Activated CD4-positive, CD25-positive, alpha-beta regulatory T cell treated with anti-CD3 and anti-CD28 coated beads, Interleukin-2, amount 50 U/mL, for 72 hours (primary cell): ENCODE measurements around the gene DIP2A.

ENCODE experiments used
- DNase-seq: peaks from one replicate; pipeline ENCODE4 v3.0.0; 2021

The DIP2A gene

GRCh38 chr21:46603228-46603627 is 144.5 kb downstream of the DIP2A start:
- DNase-seq = no peak

DNA sequence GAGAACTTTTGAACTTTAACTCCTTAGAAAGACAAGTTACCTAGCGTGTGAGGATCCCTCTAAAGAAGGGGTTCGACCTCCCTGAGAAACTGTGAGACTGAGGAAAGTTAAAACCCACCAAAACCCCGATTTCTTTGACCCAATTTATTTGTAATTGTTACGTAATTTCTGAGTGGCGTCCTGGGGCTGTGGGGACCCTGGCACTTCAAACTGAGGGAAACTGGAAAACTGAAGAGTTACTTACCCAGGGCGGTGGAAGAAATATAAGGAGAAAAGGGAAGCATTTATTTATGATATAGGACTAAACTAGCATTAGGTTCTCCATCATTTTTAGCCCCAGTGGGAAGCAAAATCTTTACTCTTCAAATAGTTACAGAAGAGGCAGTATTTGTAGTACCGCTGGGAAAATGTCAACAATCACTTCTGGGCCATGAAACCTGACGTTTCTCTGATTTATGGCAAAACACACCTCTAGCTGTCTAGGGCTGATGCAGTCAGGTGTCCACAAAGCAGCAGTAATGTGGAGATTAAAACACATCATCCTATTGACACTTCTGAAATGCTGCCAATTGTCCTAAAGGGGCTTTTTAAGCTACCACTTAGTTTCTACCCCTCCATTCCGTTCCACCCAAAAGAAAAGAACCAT is 145.8 kb downstream of the DIP2A start:
- no peak for DNase-seq

GRCh38 chr21:46604975-46605766 is 146.5 kb downstream of the DIP2A start, which contains the start of gene S100B:
Gene S100B, minus strand, starts transcription at chr21:46605082. Its CDS starts 2,667 bp downstream, at chr21:46602415.
- no peak for DNase-seq

- no peak for DNase-seq
Observed at GRCh38 chr21:46605767-46606426, 147.2 kb downstream of the DIP2A start.

DNA sequence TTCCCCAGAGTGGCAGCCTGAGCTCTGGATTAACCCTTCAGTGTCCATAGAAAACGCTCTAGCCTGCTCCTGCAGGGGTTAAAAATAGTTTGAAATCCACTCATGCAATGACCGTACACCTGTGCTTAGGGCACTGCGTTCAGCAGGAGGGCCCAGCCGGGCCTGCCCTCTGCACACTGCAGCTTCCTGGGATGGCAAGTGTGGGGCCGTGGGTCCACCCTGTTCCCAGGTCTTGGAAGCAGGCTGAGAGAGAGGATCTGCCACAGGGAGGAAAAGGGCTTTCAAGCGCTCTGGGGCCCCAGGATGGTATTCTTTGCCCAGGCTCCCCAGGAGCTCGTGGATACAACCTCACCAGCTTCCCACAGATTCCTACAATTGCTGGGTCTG is 147.7 kb downstream of the DIP2A start:
- DNase-seq = no peak

- no peak for DNase-seq
Observed at GRCh38 chr21:46607636-46608035, 148.9 kb downstream of the DIP2A start.

- no peak for DNase-seq
Observed at GRCh38 chr21:46608672-46609111, 150.0 kb downstream of the DIP2A start.

DNA sequence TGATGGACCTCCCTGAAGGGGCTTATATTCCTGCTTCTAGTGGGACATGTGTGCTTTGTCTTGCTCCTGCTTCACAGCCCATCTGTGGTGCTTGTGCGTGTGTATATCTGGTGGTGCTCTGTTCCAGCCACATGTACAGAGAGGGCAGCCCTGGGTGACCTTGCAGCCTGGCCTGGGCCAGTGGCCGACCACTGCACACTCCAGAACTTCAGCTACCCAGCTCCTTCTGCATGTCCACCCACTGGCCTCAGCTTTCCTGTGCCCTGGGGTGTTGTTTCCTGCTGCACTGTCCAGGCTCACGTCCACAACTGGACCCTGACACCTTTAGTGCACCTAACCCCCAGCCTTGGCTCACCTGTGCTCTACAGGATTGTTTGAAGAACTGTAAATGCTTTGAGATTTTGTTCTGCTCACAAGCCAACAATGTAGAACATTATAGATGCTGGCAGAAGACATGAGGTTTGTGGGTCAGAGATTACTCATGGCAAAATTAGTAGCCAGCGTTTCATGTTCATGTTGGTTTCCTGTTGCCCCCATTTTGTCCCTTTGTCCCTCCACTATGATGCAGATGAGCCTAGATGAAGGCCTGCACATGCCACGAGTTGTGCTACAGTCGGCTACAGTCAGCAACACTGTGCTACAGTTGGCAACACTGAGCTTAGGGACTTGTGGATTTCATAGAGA is 151.5 kb downstream of the DIP2A start:
- DNase-seq = no peak

DNA sequence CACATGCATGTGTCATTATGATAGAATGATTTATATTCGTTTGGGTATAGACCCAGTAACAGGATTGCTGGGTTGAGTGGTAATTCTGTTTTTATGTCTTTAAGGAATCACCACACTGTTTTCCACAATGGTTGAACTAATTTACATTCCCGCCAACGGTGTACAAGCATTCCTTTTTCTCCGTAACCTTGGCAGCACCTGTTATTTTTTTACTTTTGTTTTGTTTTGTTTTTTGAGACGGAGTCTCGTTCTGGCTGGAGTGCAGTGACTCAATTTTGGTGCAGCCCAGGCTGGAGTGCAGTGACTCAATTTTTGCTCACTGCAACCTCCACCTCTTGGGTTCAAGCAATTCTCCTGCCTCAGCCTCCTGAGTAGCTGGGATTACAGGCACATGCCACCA is 154.7 kb downstream of the DIP2A start:
- DNase-seq = no peak

GRCh38 chr21:46616050-46616449 is 157.4 kb downstream of the DIP2A start:
- DNase-seq = no peak

- DNase-seq = no peak
Observed at GRCh38 chr21:46616656-46617055, 158.0 kb downstream of the DIP2A start.

DNA sequence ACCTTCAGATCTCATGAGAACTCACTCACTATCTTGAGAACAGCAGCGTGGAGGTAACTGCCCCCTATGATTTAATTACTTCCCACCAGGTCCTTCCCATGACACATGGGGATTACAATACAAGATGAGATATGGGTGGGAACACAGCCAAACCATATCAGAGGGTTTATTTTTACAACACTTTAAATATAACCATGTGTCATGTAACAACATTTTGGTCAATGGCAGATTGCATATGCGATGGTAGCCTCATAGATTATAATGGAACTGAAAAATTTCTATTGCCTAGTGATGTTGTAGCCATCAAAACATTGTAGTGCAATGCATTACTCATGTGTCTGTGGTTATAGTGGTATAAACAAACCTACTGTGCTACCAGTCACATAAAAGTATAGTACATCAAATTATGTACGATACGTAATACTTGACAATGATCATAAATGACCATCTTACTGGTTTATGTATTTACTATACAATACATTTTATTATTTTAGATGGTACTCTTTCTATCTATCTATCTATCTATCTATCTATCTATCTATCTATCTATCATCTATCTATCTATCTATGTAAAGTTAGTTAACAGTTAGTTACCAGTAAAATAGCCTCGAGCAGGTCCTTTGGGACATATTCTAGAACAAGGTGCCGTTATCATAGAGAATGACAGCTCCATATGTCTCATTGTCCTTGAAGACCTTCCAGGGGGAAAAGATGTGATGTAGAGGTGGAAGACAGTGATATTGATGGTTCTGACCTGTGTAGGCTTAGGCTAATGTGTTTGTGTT is 158.8 kb downstream of the DIP2A start:
- no peak for DNase-seq

GRCh38 chr21:46618738-46619379 is 160.2 kb downstream of the DIP2A start:
- no peak for DNase-seq
